ENCODE results near the gene ZNF90. TPM values are rescaled to one million over a fixed set of nuclear protein-coding genes. Genes with fewer than 3 reads are reported as not detected.

ZNF90 gene
- 0.16 TPM in 1 of 2 replicates, not detected in the other for total RNA-seq

DNA sequence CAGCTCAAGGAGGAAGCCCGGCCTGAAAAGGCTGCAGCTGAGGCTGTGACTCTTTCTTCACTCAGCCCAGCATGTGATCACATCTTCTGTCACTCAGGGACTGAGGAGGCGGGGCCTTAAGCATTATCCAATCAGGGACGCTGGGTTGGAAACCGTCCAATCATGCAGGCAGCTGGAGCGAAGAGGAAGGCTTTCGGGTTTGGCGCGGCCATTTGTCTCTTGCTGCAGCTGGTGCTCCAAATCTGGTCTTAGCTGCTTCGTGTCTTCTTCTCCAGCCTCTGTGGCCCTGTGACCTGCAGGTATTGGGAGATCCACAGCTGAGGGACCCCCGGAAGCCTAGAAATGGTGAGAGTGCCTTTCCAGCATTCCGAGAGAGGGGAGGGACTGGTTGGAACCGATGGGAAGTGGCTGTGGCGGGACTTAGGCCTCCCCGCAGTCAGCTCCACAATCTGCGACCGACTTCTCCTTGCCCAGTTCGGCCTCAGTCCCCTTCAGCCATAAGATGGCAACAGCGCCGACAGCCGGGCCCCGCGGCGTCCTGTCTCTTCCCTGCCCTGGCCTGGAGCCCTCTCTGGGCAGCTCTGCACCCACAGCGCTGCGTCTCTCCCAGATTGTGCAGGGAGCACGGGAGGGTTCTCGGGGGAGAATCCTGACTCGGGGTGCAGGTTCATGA is at the start of gene ZNF90:
Gene ZNF90, plus strand, starts transcription at position 210 of the 673 bp plus-strand sequence. Its CDS starts 133 bp downstream, at position 343.

DNA sequence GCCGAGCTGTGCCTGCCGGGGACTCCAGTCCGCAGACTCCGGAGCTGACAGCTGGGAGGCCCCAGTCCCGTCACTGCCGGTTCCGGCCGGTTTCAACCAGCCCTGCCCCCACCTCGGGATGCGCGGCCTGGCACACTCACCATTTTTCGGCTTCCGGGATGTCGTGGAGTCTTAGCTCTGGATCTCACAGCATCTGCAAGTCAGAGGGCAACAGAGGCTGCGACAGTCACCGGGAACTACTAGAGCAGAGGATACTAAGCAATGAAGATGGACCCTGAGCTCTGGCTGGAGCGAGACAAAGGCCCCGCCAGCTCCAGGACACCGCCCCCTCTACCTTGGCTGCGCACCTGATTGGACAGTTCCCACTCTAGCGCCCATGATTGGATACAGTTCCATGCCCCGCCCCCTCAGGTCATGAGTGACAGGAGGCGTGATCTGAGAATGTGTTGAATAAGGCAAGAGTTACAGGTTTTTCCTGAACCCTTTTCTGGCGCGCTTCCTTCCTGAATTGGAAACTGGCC is 38.5 kb upstream of the ZNF90 start, which contains the start of gene ZNF682:
Gene ZNF682, minus strand, starts transcription at position 303 of the 521 bp plus-strand sequence. Its CDS starts 160 bp downstream, at position 143.

GRCh38 chr19:20167020-20167644 is 89.3 kb downstream of the ZNF90 start, which contains the start of gene ZNF486:
TSS of gene ZNF486 (plus strand) at chr19:20167214. CDS start at chr19:20167331, 117 bp downstream.

Other genes starting within 250 kb of the ZNF90 start
- gene ZNF253, start 212.1 kb upstream of the ZNF90 start, total RNA-seq, result 2.3 and 3.2 TPM in 2 replicates
- gene ZNF93, start 177.1 kb upstream of the ZNF90 start, total RNA-seq, result 2.1 and 5.4 TPM in 2 replicates
- 0.97 and 1.6 TPM in 2 replicates for gene ZNF682, start 38.5 kb upstream of the ZNF90 start, total RNA-seq
- 3.7 and 4.5 TPM in 2 replicates for gene ZNF486, start 89.2 kb downstream of the ZNF90 start, total RNA-seq